ENCODE results near the gene STPG4. TPM values are rescaled to one million over a fixed set of nuclear protein-coding genes. Genes with fewer than 3 reads are reported as not detected.

Gene STPG4
- total and polyA plus RNA-seq, 12 donors = 0.06 to 0.45 (median 0.44) TPM; not detected in 9

DNA sequence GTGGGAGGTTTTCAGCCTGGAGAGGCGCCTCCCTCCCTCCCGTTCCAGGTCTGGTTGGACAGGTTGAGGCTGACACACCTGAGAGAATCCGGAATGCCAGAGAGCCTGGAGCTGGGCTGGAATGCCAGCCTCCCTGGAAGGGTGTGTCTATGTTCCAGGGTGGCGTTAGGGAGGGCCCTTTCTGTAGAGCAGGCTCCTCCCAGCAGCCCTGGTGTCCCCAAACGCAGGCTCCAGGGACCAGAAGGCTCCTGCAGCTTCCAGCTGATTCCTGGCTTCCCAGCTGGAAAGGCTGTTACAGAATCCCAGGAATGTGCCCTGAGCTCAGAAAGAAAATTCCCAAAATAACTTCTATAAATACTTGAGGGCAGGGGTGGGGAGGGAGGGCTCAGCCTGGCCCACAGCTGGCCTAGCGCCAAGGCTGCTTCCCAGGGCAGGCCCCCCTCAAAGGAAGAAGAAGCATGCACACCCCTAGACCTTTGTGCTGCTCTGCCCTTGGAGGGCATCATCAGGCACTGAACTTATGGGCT, 85.4 kb downstream of the STPG4 start:
- peak; percentile 75 to 79 for DNase-seq
- TF ChIP-seq, protein P1, sequence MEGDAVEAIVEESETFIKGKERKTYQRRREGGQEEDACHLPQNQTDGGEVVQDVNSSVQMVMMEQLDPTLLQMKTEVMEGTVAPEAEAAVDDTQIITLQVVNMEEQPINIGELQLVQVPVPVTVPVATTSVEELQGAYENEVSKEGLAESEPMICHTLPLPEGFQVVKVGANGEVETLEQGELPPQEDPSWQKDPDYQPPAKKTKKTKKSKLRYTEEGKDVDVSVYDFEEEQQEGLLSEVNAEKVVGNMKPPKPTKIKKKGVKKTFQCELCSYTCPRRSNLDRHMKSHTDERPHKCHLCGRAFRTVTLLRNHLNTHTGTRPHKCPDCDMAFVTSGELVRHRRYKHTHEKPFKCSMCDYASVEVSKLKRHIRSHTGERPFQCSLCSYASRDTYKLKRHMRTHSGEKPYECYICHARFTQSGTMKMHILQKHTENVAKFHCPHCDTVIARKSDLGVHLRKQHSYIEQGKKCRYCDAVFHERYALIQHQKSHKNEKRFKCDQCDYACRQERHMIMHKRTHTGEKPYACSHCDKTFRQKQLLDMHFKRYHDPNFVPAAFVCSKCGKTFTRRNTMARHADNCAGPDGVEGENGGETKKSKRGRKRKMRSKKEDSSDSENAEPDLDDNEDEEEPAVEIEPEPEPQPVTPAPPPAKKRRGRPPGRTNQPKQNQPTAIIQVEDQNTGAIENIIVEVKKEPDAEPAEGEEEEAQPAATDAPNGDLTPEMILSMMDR (IDR thresholded peaks at IDR 0.05) = no peak
- ATAC-seq = peak; percentile 37 to 66 (median 54)
- Histone ChIP-seq H3K36me3 (peaks cover 0 to 20% (median 0%) of the 10 kb centered on the region in 9 donors), H3K27me3 (no peaks in the 10 kb centered on the region), H3K4me3 (no peak overlapping the region), H3K4me1 (peaks cover 44 to 90% (median 78%) of the 10 kb centered on the region in 9 donors), H3K27ac (peak overlapping the region; percentile 48 to 96 (median 92)), H3K9me3 (no peaks in the 10 kb centered on the region)
- 21 to 23% methylated on average over 6 of the region's 6 CpGs for WGBS, 2 donors
- intact Hi-C loops (cut with DNase I) = loop anchor here in 1 of 10 donors (10.0 kb wide), 1 partner anchor 95 kb away; no protein-coding TSS in a partner anchor

GRCh38 chr2:47068981-47069627, 86.0 kb downstream of the STPG4 start:
- intact Hi-C loops (cut with DNase I) = no loop called here
- WGBS, 2 donors = 53 to 60% methylated on average over 6 of the region's 6 CpGs
- DNase-seq = no peak
- H3K27me3 ChIP-seq = no peaks in the 10 kb centered on the region
- peak overlapping the region; percentile 48 to 96 (median 92) for H3K27ac ChIP-seq
- H3K36me3 ChIP-seq = peaks cover 0 to 21% (median 0%) of the 10 kb centered on the region in 9 donors
- TF ChIP-seq, protein P1 (IDR thresholded peaks at IDR 0.05) = no peak
- no peak for ATAC-seq
- no peak overlapping the region for H3K4me3 ChIP-seq
- H3K4me1 ChIP-seq = peaks cover 44 to 88% (median 82%) of the 10 kb centered on the region in 9 donors
- H3K9me3 ChIP-seq = no peaks in the 10 kb centered on the region

DNA sequence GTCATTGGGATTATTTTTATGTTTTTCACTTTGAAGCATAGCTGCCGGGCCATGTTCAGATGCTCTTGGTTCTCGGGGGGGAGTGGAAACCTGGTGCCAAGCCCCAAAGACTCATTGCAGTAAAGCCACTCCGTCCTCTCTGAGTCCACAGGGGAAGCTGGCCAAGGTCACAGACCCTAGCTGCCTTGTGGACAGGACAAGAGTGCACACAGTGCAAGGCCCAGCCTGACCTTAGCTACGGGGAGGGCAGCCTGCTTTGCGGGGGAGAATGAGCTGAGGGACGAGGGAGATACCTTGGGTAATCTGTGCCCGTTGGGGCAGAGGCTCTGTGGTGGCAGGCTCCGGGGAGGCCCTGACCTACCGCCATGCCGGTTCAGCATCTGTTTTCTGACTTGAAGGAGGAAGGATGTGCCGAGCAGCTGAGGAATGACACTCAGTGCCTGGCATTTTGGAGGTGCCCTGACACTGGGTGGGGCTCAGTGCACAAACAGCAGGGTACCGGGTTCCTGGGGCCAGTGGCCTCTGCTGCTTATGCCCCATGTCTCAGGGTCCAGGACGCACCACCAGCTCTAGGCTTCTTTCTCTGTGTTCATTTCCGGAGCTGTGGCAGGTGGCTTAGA, 87.2 kb downstream of the STPG4 start:
- Histone ChIP-seq H3K9me3 (no peaks in the 10 kb centered on the region), H3K27ac (peak overlapping the region in 9 of 10 donors; percentile 39 to 96 (median 93)), H3K27me3 (no peaks in the 10 kb centered on the region), H3K4me1 (peaks cover 41 to 88% (median 80%) of the 10 kb centered on the region in 9 donors), H3K36me3 (peaks cover 0 to 23% (median 0%) of the 10 kb centered on the region in 9 donors), H3K4me3 (no peak overlapping the region)
- intact Hi-C loops (cut with DNase I) = no loop called here
- TF ChIP-seq, protein P1 (IDR thresholded peaks at IDR 0.05) = no peak
- DNase-seq (peak in 1 of 2 donors; percentile 40), ATAC-seq (no peak)
- 72 to 81% methylated on average over 14 of the region's 14 CpGs for WGBS, 2 donors

GRCh38 chr2:47065771-47066380, 89.2 kb downstream of the STPG4 start:
- peak in 1 of 8 donors; percentile 6 for ATAC-seq
- Histone ChIP-seq H3K27me3 (no peaks in the 10 kb centered on the region), H3K27ac (peak overlapping the region in 8 of 10 donors; percentile 1 to 96 (median 49)), H3K4me1 (peaks cover 40 to 86% (median 78%) of the 10 kb centered on the region in 9 donors), H3K9me3 (no peaks in the 10 kb centered on the region), H3K36me3 (peaks cover 0 to 41% (median 0%) of the 10 kb centered on the region in 9 donors), H3K4me3 (no peak overlapping the region)
- no peak for DNase-seq
- intact Hi-C loops (cut with DNase I) = no loop called here
- 37 to 44% methylated on average over 4 of the region's 4 CpGs for WGBS, 2 donors
- TF ChIP-seq, protein P1 (IDR thresholded peaks at IDR 0.05) = no peak

Data from heart right ventricle (tissue), 16 donors.